ENCODE data around the gene EXOC3. TPM values are rescaled to one million over a fixed set of nuclear protein-coding genes. Genes with fewer than 3 reads are reported as not detected.

The EXOC3 gene
- total and polyA plus RNA-seq, 10 of the 15 experiments (the other 5 are each of a cell fraction or from before 2014, with no cell fraction given), result 1.6 to 53.0 (median 27.9) TPM

- TF ChIP-seq CUX1 (IDR thresholded peaks at IDR 0.05; ENCODE audit: insufficient replicate concordance, low read depth, low read length) (no peak), NBN (IDR thresholded peaks at IDR 0.05) (no peak), ESRRA (IDR thresholded peaks at IDR 0.05; ENCODE audit: low read length) (no peak), WRNIP1 (IDR thresholded peaks at IDR 0.05; ENCODE audit: borderline replicate concordance, low read depth, low read length) (no peak), ATF7 (IDR thresholded peaks at IDR 0.05; ENCODE audit: low read depth) (peak; percentile 32; the same call in 1 of the 2 replicates), MEF2A (IDR thresholded peaks at IDR 0.05; ENCODE audit: insufficient read depth, low read depth, low read length) (no peak), SIX5 (IDR thresholded peaks at IDR 0.05; ENCODE audit: low read depth, low read length, severe bottlenecking) (no peak), ZNF24 (IDR thresholded peaks at IDR 0.05) (no peak), PAX8 (IDR thresholded peaks at IDR 0.05) (no peak), MEF2B (IDR thresholded peaks at IDR 0.05; ENCODE audit: partially characterized antibody, poor library complexity, severe bottlenecking) (peak; percentile 54), EZH2 (IDR thresholded peaks at IDR 0.05; ENCODE audit: borderline replicate concordance, control insufficient read depth, low read depth, low read length) (no peak), SREBF2 (IDR thresholded peaks at IDR 0.05; ENCODE audit: low read length) (no peak), ETV6 (conservative IDR thresholded peaks at IDR 0.05 in 1 of 2, IDR thresholded peaks at IDR 0.05 in 1 of 2; ENCODE audit: borderline replicate concordance in 1 of 2, low read depth in 1 of 2) (peak in 1 of 2 experiments; percentile 90; a peak in 2 of 4 replicates), TARDBP (IDR thresholded peaks at IDR 0.05; ENCODE audit: borderline replicate concordance) (no peak), CBX3 (IDR thresholded peaks at IDR 0.05; ENCODE audit: borderline replicate concordance, low read depth) (no peak), HDAC2 (IDR thresholded peaks at IDR 0.05) (no peak), POLR2AphosphoS5 (IDR thresholded peaks at IDR 0.05; ENCODE audit: low read length) (peak; percentile 43; the same call in 1 of the 2 replicates), BRCA1 (IDR thresholded peaks at IDR 0.05; ENCODE audit: low read depth, low read length) (no peak), USF1 (IDR thresholded peaks at IDR 0.05; ENCODE audit: borderline replicate concordance, extremely low read length, insufficient read depth, low read depth, low read length) (no peak), ZBED1 (IDR thresholded peaks at IDR 0.05; ENCODE audit: borderline replicate concordance) (0 out of 2 replicates have a peak, but pooled peaks have one; percentile 29), RUNX3 (IDR thresholded peaks at IDR 0.05; ENCODE audit: low read length) (peak; percentile 70), IRF3 (IDR thresholded peaks at IDR 0.05) (no peak)
Observed at GRCh38 chr5:463952-464351, 21.0 kb downstream of the EXOC3 start (continued).
